Urinary bladder (tissue), 4 donors: ENCODE data around the gene SCAF11. TPM values are rescaled to one million over a fixed set of nuclear protein-coding genes. Genes with fewer than 3 reads are reported as not detected.

ENCODE experiments used
- DNase-seq: peaks from one replicate; pipeline ENCODE4 v3.0.0-alpha.2; 2015; ENCODE audit errors: extremely low spot score
- H3K27ac ChIP-seq: one replicate; pipeline ENCODE4 v1.5.1; 2013; ENCODE audit warnings: low read depth, mild to moderate bottlenecking, moderate library complexity
- H3K36me3 ChIP-seq: one replicate; pipeline ENCODE4 v1.6.1; 2013; ENCODE audit warnings: mild to moderate bottlenecking, moderate library complexity; ENCODE audit not compliant: insufficient read depth
- H3K4me1 ChIP-seq: one replicate; pipeline ENCODE4 v1.6.1; 2013; ENCODE audit warnings: mild to moderate bottlenecking, moderate library complexity; ENCODE audit not compliant: insufficient read depth
- H3K4me3 ChIP-seq: one replicate; pipeline ENCODE4 v1.5.1; 2013; ENCODE audit warnings: low read depth, low read length
- WGBS: extraction: QIAGEN DNeasy Blood & Tissue Kit; methylation state at CpG from one replicate; pipeline ENCODE4 v1.1.7; 2013; 5-methylcytosine and 5-hydroxymethylcytosine counted together
- polyA plus RNA-seq: library from polyadenylated mRNA; stranded (reverse); fragments of 200-250 nt; gene quantifications from one replicate; pipeline ENCODE4 v1.2.3, GENCODE V29; 2013
- total RNA-seq: library from RNA; depleted of rRNA; stranded (reverse); fragments of >200 nt; gene quantifications from one replicate; pipeline ENCODE4 v1.2.3, GENCODE V29; 2014
- donor health status: healthy with polysubstance abuse.
- donor health status: healthy.

SCAF11 gene
- total and polyA plus RNA-seq, 2 donors, result 31.6 to 214 TPM

DNA sequence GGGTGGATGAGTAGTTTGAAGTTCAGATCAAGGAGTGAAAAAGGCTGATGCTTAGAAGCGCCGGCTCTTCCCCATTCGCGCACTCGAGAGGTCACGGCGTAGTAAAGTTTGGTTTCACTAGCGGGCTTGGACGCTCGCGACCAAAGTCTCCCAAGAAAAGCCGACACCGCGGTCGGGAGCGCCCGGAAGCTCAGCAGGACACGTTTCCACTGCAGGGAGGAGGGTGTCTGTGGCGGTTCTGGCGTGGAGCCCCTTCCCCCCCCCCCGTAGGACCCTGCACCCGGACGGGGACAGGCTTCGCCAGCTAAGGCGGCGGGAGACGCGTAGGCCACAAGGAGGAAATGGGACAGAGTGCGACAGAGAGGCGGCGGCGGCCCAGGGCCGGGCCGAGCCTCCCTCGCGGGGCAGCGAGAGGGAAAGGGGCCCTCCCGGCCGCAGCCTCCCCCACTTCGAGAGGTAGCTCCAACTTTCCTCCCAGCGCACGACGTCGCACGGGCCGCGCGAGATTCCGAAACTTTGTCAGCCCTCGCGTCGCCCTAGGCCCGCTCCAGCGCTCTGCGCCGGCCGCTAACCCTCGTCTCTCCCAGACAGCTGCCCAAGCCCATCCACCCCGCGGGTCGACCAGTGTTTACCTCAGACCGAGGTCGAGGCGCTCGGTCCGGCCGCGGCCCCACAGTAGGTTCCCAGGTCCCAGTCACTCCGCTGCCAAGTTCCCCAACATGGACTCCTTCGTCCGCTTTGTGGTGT, 480 bp downstream of the SCAF11 start:
- WGBS, result under 1% methylated on average over 71 of the region's 71 CpGs
- peak overlapping the region; percentile 52 for H3K4me3 ChIP-seq
- peak; percentile 41 for DNase-seq
- peak overlapping the region; percentile 98 for H3K27ac ChIP-seq
- peaks cover 3% of the 10 kb centered on the region for H3K4me1 ChIP-seq
- H3K36me3 ChIP-seq, result no peaks in the 10 kb centered on the region

DNA sequence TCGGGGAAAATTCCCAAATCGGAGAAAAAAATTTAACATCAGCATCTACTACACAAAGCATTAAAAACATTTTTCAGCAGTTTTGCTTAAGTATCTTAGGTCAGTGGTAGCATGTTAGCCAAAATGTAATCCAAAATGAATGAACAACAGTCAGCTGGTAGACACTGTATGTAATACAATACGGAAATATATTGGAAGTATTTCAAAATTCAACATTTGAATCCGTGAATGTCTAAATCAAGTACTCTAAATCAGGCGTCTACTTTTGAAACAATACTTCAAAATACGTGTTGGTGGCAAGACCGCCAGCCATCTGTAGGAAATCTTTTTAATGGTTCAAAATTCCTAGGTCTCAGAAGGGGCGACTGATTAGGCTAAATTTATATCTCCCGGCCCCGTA, 1.1 kb downstream of the SCAF11 start:
- Histone ChIP-seq H3K27ac (peak overlapping the region; percentile 98), H3K4me3 (peak overlapping the region; percentile 52), H3K4me1 (peaks cover 3% of the 10 kb centered on the region)

DNA sequence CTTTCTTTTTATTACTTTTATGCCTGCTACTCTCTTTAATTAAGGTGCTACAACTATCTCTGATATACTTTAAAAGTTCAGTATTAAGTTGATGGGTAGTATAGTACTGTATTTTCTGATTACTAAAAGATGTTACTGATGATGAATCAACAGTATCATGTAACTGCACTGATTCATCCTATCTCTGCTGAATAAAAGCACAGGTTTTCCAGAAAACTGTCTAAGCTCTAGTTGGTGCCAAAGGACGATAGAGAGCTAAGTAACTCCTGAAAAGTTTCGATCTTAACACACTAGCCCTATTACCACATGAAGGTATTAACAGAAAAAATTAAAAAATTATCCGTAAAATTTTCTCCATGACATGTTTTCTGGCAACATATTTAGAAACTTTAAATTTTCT, 2.1 kb downstream of the SCAF11 start:
- H3K27ac ChIP-seq, result no peak overlapping the region
- peaks cover 3% of the 10 kb centered on the region for H3K4me1 ChIP-seq
- DNase-seq, result no peak
- H3K36me3 ChIP-seq, result no peaks in the 10 kb centered on the region
- 54% methylated on average over 3 of the region's 3 CpGs for WGBS
- H3K4me3 ChIP-seq, result no peak overlapping the region

More for the DNA sequence above, 1.1 kb downstream of the SCAF11 start:
- 4% methylated on average over 10 of the region's 10 CpGs for WGBS
- DNase-seq, result peak; percentile 10
- no peaks in the 10 kb centered on the region for H3K36me3 ChIP-seq

DNA sequence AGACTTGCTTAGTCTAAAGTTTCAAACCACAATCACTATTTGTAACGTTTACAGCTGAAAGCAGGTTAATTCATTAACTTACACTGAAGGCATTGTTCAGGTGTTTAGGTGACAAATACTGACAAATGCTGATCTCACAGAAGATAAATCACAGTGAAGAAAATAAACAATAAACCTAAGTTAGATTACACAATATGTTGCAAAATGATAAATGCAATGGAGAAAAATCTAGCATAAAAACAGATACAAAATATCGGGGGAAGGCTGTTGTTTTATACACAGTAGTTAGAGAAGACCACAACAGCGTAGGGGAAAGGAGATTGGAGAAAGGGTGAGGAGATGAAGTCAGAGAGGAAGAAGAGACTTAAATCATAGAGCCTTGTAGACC, 3.0 kb downstream of the SCAF11 start:
- Histone ChIP-seq H3K4me3 (no peak overlapping the region), H3K27ac (no peak overlapping the region), H3K36me3 (no peaks in the 10 kb centered on the region), H3K4me1 (peaks cover 3% of the 10 kb centered on the region)
- no peak for DNase-seq
- WGBS, result 77% methylated on average over 3 of the region's 3 CpGs

DNA sequence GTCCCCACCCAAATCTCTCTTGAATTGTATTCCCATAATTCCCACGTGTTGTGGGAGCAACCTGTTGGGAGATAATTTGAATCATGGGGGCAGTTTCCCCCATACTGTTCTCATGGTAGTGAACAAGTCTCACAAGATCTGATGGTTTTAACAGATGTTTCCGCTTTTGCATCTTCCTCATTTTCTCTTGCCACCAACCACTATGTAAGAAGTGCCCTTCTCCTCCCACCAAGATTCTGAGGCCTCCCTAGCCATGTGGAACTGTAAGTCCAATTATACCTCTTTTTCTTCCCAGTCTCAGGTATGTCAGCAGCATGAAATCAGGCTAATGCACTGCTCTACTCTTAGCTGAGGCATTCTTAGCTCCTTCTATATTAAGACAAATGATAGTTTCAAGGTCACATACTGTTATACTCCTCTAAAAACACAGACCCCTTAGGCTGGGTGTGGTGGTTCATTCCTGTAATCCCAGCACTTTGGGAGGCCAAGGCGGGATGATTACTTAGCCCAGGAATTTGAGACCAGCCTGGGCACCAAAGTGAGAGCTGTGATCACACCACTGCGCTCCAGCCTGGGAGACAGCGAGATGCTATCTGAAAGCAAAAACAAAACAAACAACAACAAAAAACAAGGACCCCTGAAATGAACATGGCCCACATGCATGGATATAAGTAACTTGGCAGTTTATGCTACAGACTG, 3.6 kb downstream of the SCAF11 start:
- H3K4me1 ChIP-seq, result peaks cover 3% of the 10 kb centered on the region
- H3K27ac ChIP-seq, result no peak overlapping the region
- DNase-seq, result no peak
- 85% methylated on average over 5 of the region's 5 CpGs for WGBS
- H3K36me3 ChIP-seq, result no peaks in the 10 kb centered on the region
- H3K4me3 ChIP-seq, result no peak overlapping the region

DNA sequence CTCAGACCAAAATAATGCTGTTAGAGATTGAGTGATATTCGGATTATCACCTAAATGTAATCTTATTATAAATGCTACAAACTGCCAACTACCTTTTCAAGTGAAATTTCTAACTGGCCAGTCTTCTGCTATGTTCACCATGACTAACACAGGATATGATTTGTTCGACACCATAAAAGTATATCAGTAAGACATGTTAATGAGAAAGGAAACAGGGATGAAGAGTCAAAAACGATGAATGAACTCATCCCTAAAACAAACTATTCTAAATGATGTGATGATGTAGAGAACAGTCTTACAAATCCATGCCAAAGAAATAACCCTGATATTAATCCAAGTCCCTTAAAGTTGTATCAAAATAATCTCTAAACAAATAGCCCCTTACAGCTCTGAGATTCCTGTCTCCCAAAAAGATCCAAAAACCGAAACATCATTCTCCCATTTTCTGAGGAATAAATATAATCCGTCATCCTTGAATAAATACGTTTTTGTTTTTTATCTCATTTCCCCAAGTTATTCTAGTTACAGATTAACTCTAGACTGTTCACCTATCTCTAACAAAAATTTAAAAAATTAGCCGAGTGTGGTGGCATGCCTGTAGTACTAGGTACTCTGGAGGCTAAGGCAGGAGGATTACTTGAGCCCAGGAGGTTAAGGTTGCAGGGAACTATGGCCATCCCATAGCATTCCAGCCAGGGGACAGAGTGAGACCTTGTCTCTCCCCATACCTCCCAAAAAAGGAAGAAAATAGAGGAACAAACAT, 9.1 kb downstream of the SCAF11 start:
- no peaks in the 10 kb centered on the region for H3K36me3 ChIP-seq
- H3K27ac ChIP-seq, result no peak overlapping the region
- H3K4me1 ChIP-seq, result peaks cover 2% of the 10 kb centered on the region
- no peak for DNase-seq
- 85% methylated on average over 7 of the region's 7 CpGs for WGBS
- H3K4me3 ChIP-seq, result no peak overlapping the region

DNA sequence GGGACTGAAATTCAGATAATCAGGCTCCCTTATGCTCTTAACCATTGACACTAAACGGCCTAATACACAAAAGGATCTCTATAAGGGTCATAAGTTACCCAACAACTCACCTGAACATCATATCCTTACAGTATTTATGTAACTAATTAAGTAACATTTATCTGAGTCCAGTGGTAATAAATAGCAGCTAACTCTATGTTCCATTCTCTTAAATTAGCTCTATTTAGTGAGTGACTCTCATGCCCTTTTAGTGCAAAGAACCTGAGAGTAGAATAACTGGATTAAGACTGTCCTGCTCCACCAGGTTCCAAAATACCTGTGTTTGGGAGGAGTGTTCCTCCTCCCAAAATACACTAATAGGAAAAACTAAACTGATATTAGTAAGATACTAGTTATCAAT, 9.8 kb downstream of the SCAF11 start:
- no peak overlapping the region for H3K27ac ChIP-seq
- WGBS, result 76% methylated on average over 1 of the region's 1 CpG
- peaks cover 2% of the 10 kb centered on the region for H3K4me1 ChIP-seq
- no peaks in the 10 kb centered on the region for H3K36me3 ChIP-seq
- no peak for DNase-seq
- H3K4me3 ChIP-seq, result no peak overlapping the region

DNA sequence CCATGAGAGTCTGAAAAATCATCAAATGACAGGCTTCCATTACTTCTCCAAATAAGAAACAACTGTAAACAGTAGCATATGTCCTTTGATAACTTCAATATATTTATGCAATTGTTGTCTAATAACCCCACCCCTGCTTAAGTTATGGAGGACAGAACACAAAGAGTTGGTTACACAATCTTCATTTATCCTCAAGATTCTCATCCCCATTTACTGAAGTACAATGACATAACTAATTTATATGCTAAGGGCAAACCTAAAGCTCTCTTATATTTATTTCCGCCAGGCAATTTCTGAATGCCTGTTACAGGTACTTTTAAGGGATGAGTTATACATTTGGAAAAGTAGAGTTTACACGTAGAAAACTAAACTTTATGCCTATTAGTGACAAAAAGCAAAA, 12.3 kb downstream of the SCAF11 start:
- peaks cover 2% of the 10 kb centered on the region for H3K4me1 ChIP-seq
- H3K36me3 ChIP-seq, result no peaks in the 10 kb centered on the region
- no peak overlapping the region for H3K27ac ChIP-seq
- no peak overlapping the region for H3K4me3 ChIP-seq
- WGBS, result 87% methylated on average over 2 of the region's 2 CpGs
- no peak for DNase-seq

DNA sequence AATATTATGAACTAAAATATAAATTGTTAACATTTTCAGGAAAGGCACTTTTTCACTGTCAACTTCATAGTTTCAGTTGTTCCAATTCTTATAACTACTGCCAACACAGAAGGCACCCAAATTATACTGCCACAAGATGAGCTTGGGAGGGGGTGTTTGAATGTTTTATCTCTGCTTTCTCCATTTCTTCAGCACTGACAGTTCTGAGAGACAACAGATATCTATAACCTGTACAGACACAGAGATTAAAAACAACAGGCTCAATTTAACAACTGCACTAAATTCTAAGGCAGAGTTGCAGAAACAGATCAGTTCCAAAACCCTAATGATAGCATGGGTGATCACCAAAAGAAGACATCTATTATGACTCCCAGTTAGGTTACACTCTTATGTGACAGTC, 12.8 kb downstream of the SCAF11 start:
- Histone ChIP-seq H3K27ac (no peak overlapping the region), H3K4me1 (peaks cover 2% of the 10 kb centered on the region), H3K36me3 (no peaks in the 10 kb centered on the region), H3K4me3 (no peak overlapping the region)
- no peak for DNase-seq

DNA sequence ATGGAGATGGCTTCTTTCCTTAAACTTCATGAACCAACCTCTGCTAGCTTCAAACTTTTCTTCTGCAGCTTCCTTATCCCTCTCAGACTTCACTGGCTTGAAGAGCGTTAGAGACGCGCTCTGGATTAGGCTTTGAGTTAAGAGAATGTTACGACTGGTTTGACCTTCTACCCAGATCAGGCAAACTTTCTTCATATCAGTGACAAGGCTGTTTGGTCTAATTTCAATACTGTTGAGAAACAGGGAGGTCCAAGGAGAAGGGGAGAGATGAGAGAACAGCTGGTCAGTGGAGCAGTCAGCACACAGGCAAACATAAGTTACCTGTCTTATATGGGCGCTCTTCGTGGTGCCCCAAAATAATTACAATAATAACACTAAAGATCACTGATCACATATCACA, 14.9 kb downstream of the SCAF11 start:
- 92% methylated on average over 6 of the region's 6 CpGs for WGBS
- Histone ChIP-seq H3K4me1 (peaks cover 2% of the 10 kb centered on the region), H3K4me3 (no peak overlapping the region), H3K27ac (no peak overlapping the region), H3K36me3 (no peaks in the 10 kb centered on the region)
- DNase-seq, result no peak

DNA sequence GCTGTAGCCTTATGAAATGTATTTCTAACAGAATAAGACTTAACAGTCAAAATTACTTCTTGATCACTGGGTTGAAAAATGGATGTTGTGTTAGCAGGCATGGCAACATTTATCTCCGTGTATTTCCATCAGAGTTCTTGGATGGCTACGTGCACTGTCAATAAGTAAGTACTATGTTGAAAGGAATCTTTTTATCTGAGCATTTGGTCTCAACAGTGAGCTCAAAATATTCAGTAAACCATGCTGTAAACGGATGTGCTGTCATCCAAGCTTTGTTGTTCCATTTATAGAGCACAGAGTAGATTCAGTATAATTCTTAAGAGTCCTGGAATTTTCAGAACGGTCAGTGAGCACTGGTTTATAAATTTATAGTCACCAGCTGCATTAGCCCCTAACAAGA, 15.5 kb downstream of the SCAF11 start:
- no peak for DNase-seq
- WGBS, result 44% methylated on average over 4 of the region's 4 CpGs
- Histone ChIP-seq H3K4me1 (no peaks in the 10 kb centered on the region), H3K27ac (no peak overlapping the region), H3K36me3 (no peaks in the 10 kb centered on the region), H3K4me3 (no peak overlapping the region)

DNA sequence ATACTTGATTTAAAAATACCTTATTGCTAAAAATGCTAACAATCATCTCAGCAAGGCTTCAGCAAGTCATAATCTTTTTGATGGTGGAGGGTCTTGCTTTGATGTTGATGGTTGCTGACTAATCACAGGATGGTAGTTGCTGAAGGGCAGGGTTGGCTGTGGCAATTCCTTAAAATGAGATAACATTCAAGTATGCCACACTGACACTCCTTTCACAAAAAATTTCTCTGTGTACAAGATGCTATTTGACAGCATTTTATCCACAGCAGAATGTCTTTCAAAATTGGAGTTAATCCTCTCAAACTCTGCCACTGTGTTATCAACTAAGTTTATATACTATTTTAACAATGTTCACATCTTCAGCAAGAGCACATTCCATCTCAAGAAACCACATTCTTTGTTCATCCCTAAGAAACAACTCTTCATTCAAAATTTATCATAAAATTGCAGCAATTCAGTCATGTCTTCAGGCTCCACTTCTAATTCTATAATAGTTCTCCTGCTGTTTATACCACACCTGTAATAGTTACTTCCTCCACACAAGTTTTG, 16.1 kb downstream of the SCAF11 start:
- Histone ChIP-seq H3K27ac (no peak overlapping the region), H3K4me1 (no peaks in the 10 kb centered on the region), H3K4me3 (no peak overlapping the region), H3K36me3 (no peaks in the 10 kb centered on the region)
- DNase-seq, result no peak

DNA sequence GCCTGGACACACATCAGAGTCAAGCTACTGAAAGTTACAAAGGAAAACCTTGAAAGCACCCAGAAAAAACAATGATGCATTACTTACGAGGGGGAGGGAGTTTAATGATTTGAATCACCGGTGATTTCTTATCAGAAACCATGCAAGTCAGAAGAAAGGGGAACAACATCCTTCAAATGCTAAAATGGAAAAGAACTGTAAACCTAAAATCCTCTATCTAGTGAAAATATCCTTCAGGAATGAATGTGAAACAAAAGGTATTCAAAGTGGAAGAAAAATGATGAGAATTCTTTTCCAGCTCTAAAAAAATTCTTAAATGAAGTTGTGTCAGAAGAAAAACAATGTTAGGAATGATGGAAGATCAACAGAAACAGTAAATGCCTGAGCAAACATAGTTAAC, 16.8 kb downstream of the SCAF11 start:
- Histone ChIP-seq H3K36me3 (no peaks in the 10 kb centered on the region), H3K4me3 (no peak overlapping the region), H3K27ac (no peak overlapping the region), H3K4me1 (no peaks in the 10 kb centered on the region)
- no peak for DNase-seq
- WGBS, result 58% methylated on average over 2 of the region's 2 CpGs

DNA sequence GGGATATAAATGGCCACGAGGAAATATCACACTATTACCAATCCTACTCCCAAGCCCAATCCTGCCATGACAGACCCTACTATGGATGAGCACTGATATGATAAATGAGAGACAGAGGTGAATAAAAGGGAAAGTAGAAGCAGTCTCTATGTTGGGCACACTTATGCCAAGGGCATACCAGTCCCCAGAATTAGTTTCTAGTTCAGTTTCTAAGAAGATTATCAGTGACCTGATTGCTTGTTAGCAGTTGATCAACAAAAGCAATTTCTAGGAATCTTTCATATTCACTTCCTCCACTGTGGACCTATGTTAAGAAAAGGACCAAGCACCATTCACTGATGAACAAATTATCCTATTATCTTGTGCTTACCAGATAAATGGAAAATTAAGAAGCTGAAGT, 20.0 kb downstream of the SCAF11 start:
- H3K36me3 ChIP-seq, result no peaks in the 10 kb centered on the region
- no peak for DNase-seq
- H3K4me1 ChIP-seq, result no peaks in the 10 kb centered on the region
- no peak overlapping the region for H3K4me3 ChIP-seq
- no peak overlapping the region for H3K27ac ChIP-seq
- WGBS, result 97% methylated on average over 1 of the region's 1 CpG
